Choroid plexus epithelial cell (primary cell): Measurements from ENCODE around the gene GNGT1.
A peak's percentile ranks its signal among the peaks of the same experiment; 100 is the strongest.

Source experiments
- DNase-seq: peaks from one replicate; pipeline ENCODE4 v3.0.0-alpha.2; 2010; ENCODE audit warnings: low read depth
- H3K4me3 ChIP-seq: 2 replicates; pipeline ENCODE4 v1.5.1; 2011; ENCODE audit warnings: low read depth, mild to moderate bottlenecking, control low read depth, low read length, moderate library complexity
- CTCF ChIP-seq: conservative IDR thresholded peaks from 2 replicates; pipeline ENCODE4 v1.5.1; 2011; ENCODE audit warnings: low read depth, mild to moderate bottlenecking, control low read depth, inconsistent platforms, low read length, moderate library complexity

The GNGT1 gene

DNA sequence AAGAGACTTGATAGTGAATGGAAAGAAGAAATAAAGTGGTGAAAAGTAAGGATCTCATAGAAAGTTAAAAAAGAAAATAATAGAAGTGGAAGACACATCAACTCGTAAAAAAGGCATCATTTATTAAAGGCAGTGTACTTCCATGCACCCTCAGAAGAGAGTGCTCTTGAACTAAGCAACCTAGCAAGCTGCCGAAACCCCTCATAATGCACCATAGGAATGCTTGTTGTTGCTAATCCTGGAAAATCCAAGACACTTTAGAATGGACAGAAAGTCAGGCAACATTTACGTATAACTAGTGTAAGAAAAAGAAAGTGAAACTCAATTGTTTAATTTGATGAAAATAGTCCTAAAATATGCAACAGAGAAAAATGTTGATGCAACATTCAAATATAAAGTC, 28.6 kb upstream of the GNGT1 start:
- no peak overlapping the region for H3K4me3 ChIP-seq

DNA sequence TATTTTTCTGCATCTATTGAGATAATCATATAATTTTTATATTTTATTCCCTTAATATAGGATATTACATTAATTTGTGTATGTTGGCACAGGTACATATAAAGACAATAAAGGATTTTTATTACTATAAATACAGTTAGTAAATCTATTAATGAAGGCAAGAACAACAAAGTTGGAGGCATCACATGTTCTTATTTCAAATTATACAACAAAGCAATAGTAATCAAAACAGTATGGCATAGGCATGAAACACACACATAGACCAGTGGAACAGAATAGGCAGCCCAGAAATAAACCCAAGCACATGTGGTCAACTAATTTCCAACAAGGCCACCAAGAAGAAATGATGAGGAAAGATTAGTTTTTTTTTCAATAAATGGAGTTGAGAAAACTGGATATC, 27.0 kb upstream of the GNGT1 start:
- no peak for DNase-seq
- TF ChIP-seq CTCF: no peak
- H3K4me3 ChIP-seq: no peak overlapping the region

More for the DNA sequence above, 28.6 kb upstream of the GNGT1 start:
- DNase-seq: peak; percentile 44
- TF ChIP-seq CTCF: peak; percentile 21

- TF ChIP-seq CTCF: no peak
- H3K4me3 ChIP-seq: no peak overlapping the region
- no peak for DNase-seq
Observed at GRCh38 chr7:93882468-93882867, 23.9 kb upstream of the GNGT1 start.

- H3K4me3 ChIP-seq: no peak overlapping the region
- peak; percentile 62 for DNase-seq
- peak; percentile 11 for TF ChIP-seq CTCF
Observed at GRCh38 chr7:93883078-93883916, 23.1 kb upstream of the GNGT1 start.

DNA sequence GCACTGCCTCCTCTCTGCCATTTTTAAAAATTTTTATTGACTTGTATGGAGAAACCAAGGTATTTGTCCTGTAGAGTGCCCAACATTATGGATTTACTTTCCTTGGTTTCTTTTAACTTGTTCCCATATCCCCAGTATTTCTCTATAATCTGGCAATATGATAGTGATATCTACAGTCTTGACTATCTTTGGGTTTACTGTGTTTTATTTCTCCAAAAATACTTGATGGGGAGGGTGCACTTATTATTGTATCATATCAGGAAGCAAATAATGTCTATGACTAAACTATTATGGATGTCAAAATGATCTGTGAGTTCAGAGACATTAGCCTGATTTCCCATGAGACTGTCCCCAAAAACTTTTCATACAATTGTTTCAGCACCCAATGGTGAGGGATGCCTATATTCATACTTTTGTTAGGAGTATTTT, 22.4 kb upstream of the GNGT1 start:
- H3K4me3 ChIP-seq: no peak overlapping the region
- TF ChIP-seq CTCF: no peak
- peak; percentile 22 for DNase-seq

- H3K4me3 ChIP-seq: no peak overlapping the region
- TF ChIP-seq CTCF: no peak
- DNase-seq: peak; percentile 18
Observed at GRCh38 chr7:93884541-93884940, 21.8 kb upstream of the GNGT1 start.

DNA sequence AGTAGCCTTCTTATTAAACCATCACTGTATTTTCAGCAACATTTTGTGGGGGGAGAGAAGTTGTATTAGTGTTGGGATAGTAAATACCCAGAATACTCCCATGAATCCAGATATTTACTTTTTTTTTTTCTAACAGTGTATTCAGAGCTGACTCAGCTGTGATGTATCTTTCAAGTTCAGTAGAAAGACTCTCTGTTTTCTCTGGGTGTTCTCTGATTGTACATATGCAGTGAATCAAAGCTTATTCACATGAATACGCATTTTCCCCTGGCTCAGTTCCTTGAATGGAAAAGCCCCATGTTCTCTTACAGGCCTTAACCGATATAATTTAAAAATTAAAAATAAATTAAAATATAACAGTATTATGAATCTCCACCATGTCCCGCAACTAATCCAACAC, 17.1 kb upstream of the GNGT1 start:
- no peak for TF ChIP-seq CTCF
- peak; percentile 76 for DNase-seq
- H3K4me3 ChIP-seq: peak overlapping the region; percentile 83
